ENCODE measurements around the gene CCDC121.
"Not testable (repeated sequence)": the region's sequence is repeated elsewhere in the genome, so short reads cannot be mapped to it uniquely, and the experiment has no call there.

CCDC121 gene

DNA sequence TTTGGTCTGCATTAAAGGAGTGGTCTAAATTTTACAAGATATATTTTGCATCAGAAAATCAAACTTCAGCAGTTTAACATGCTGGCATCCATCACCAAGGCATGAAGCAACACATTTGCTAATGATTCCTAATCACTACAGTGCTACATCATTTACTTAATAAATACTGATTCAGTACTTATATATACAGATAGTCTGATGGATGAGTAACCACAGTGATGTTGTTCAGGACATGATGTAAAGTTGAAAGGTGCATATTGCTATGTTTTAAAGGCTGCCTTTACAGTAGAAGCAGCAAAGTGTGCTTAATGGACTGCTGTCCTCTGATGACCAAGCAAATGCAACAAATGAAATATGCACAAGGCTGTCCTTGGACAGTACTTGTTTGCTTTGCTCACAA is 23.5 kb upstream of the CCDC121 start:
- TF ChIP-seq POLR2A (IDR thresholded peaks at IDR 0.05; ENCODE audit: low read length) (no peak), GATA1 (IDR thresholded peaks at IDR 0.05; ENCODE audit: low read depth, low read length) (no peak)
- no peak for DNase-seq

DNA sequence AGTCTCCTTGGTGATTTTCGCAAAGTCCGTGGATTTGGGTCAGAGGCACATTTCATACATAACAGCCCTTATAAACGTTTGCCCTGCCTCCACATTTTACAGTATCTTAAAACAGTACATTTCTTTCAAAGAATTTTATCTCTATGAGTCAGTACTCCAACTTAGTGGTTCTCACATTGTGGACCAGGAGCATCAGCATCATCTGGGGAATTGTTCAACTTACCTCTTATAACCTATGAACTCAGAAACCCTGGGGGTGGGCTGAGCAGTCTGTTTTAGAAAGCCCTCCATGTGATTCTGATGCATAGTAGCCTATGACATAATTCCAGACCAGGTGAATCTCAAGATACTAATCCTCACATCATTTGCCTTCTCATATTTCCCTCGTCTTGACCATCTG is 22.2 kb upstream of the CCDC121 start:
- TF ChIP-seq POLR2A (IDR thresholded peaks at IDR 0.05; ENCODE audit: low read length): no peak
- no peak for TF ChIP-seq GATA1 (IDR thresholded peaks at IDR 0.05; ENCODE audit: low read depth, low read length)
- no peak for DNase-seq

DNA sequence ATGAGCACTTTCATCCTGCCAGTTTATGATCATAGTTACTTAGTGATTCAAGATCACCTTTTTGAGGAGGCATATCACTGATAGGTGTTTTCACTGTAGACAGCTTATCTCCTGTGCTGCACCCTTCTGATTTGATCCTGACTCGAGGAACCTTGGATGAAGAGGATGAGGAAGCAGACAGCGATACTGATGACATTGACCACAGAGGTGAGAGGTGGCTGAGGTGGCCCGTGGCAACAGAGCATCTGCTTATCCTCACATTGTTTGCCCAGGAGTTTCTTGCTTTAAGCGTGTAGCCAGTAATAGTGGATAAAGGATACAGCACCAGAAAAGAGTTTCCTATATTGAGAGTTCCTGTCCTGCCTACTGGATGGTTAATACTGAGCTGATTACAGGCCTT is 18.9 kb upstream of the CCDC121 start:
- TF ChIP-seq GATA1 (IDR thresholded peaks at IDR 0.05; ENCODE audit: low read depth, low read length) (no peak), POLR2A (IDR thresholded peaks at IDR 0.05; ENCODE audit: low read length) (no peak)

DNA sequence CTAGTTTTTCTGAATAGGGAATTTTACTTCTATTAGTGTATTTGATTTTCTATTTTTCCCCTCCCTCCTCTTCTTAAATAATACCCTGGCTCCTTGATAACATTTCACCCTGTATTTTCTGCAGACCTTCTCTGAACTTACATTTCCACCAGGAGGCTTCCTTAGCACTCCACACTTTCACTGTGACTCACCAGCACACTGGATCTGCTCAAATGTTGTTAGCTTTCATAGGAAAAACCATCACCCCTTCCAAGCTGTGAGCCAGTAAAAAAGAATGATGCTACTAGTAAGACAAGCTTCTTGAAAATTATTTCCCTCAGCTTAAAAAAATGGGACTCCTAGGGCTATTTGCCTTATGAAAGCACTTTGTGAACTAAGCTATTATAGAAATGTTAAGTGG is 18.5 kb upstream of the CCDC121 start:
- no peak for TF ChIP-seq GATA1 (IDR thresholded peaks at IDR 0.05; ENCODE audit: low read depth, low read length)
- no peak for TF ChIP-seq POLR2A (IDR thresholded peaks at IDR 0.05; ENCODE audit: low read length)
- DNase-seq: no peak

More for the DNA sequence above, 18.9 kb upstream of the CCDC121 start:
- DNase-seq: no peak

DNA sequence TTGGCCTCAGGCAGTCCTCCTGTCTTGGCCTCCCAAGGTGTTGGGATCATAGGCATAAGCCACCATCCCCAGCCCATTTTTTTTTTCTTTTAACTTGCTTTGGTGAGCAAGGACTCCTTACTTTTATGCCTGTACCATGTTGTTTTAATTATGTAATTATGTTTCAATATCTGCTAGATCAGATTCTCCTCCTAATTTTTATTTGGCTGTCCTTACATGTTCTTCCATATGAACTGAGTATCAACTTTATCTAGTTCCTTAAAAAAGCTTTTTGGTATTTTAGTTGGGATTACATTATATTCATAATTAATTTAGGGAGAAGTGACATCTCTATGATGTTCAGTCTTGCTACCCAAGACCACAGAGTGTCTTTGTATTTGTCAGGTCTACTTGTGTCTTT is 16.4 kb upstream of the CCDC121 start:
- TF ChIP-seq GATA1 (IDR thresholded peaks at IDR 0.05; ENCODE audit: low read depth, low read length) (no peak), POLR2A (IDR thresholded peaks at IDR 0.05; ENCODE audit: low read length) (no peak)
- no peak for DNase-seq

DNA sequence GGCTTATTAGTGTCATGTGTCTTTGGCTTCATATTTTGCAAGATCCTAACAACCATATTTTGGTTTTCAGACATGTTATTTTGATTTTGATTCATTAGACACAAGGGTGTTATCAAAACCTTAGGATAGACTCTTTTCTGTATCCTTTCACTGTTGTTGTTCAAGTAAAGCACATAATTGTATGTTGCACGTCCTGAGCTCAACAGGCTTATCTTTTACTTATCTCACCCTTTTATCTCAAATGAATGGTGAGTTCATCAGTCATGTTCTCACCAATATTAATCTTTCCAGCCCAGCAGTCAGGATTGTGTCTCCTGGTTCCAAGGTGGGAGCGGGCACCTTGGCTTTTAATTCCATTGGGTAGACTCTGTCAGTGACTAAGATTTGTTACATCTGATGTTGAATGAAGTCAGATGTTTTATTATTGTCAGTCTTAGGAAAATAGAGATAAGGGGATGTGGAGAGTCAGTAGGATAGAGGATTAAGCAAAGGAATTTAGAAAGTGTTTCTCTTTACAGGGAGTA is 12.0 kb upstream of the CCDC121 start:
- no peak for DNase-seq
- TF ChIP-seq POLR2A (IDR thresholded peaks at IDR 0.05; ENCODE audit: low read length) (no peak), GATA1 (IDR thresholded peaks at IDR 0.05; ENCODE audit: low read depth, low read length) (no peak)

DNA sequence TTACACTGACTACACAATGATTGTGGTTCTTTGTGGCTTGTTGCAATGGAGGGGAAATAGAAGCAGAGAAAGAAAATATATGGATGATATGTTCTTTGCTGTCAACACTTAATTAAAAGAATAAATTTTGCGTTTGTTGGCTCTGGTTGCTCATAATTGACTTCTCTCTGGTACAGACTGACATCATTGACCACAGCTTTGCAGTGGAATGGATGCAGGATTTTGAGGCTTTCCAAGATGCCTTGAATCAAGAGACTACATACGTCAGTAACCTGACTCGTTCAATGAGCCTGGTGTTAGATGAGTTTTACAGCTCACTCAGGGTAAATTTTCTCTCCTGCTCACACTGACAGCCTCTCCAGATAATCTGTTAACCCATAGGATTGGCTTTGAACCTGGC is 9.9 kb upstream of the CCDC121 start:
- no peak for TF ChIP-seq GATA1 (IDR thresholded peaks at IDR 0.05; ENCODE audit: low read depth, low read length)
- TF ChIP-seq POLR2A (IDR thresholded peaks at IDR 0.05; ENCODE audit: low read length): no peak
- DNase-seq: no peak

DNA sequence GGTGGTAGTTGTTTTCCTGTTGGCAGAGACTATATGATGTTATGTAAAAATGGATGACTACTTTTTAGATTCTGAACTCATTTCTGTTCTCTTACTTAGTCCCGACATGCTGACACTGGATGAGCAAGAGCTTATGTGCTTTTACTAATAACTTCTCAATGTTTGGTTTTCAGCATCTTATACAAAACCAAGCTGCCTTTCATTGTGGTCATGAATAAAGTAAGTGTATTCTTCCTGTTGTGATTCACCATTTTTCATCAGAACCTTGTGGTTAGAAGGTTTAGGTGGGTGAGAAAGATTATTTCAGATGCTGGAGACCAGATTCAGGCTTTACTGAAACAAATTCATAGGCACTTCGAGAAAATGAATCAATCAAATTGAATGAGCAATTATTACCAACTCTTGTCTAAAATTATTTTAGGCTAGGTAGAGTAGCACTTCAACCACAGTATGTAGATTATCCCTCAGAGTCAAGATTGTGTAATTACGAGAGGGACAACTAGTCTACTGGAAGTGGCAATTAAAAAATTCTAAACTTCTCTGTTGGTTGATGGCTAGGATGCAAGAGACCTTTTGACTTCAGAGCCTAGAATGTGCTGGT is 9.3 kb upstream of the CCDC121 start:
- TF ChIP-seq POLR2A (IDR thresholded peaks at IDR 0.05; ENCODE audit: low read length) (no peak), GATA1 (IDR thresholded peaks at IDR 0.05; ENCODE audit: low read depth, low read length) (no peak)
- DNase-seq: no peak

DNA sequence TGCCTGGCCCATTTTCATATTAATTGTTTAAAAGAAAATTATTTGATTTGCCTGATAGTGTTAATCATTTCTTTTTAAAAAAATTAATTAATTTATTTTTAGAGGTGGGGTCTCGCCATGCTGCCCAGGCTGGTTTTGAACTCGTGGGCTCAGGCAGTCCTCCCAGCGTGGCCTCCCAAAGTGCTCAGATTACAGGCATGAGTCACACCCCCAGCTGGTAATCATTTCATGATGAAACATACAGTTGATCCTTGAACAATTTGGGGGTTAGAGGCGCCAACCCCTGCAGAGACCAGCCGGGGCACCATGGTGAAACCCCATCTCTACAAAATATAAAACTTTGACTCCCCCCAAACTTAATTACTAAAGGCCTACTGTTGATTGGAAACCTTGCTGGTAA is 8.0 kb upstream of the CCDC121 start:
- peak in 1 of 2 experiments; percentile 33 for DNase-seq
- TF ChIP-seq GATA1 (IDR thresholded peaks at IDR 0.05; ENCODE audit: low read depth, low read length) (no peak), POLR2A (IDR thresholded peaks at IDR 0.05; ENCODE audit: low read length) (no peak)

DNA sequence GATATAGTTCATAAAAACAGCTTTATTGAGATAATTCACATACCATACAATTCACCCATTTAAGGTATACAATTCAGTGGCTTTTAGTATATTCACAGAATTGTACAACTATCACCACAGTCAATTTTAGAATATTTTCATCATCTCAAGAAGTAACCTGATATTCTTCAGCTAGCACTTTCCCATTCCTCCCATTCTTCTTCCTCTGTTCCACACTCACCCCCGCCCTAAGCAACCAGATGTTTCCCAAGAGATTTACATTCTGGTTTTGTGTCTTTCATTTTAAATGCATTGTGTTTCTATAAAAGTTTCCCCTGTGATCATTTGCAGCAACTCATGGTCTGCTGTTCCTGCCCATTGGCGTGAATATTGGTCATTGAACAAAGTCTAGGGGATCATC is 5.5 kb upstream of the CCDC121 start:
- DNase-seq: no peak
- TF ChIP-seq POLR2A (IDR thresholded peaks at IDR 0.05; ENCODE audit: low read length) (no peak), GATA1 (IDR thresholded peaks at IDR 0.05; ENCODE audit: low read depth, low read length) (no peak)

DNA sequence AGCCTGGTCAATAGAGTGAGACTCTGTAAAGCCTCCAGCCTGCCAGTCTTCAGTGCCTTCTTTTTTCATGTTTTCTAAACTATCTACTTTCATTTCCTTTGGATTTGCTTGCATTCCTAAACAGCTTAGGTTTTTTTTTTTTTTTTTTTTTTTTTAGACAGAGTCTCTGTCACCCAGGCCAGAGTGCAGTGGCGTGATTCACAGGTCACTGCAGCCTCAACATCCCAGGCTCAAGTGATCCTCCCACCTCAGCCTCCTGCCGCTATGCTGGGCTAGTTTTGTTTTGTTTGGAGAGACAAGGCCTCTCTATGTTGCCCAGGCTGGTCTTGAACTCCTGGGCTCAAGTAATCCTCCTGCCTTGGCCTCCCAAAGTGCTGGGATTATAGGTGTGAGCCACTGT is 1.4 kb upstream of the CCDC121 start:
- not testable (repeated sequence) for DNase-seq

DNA sequence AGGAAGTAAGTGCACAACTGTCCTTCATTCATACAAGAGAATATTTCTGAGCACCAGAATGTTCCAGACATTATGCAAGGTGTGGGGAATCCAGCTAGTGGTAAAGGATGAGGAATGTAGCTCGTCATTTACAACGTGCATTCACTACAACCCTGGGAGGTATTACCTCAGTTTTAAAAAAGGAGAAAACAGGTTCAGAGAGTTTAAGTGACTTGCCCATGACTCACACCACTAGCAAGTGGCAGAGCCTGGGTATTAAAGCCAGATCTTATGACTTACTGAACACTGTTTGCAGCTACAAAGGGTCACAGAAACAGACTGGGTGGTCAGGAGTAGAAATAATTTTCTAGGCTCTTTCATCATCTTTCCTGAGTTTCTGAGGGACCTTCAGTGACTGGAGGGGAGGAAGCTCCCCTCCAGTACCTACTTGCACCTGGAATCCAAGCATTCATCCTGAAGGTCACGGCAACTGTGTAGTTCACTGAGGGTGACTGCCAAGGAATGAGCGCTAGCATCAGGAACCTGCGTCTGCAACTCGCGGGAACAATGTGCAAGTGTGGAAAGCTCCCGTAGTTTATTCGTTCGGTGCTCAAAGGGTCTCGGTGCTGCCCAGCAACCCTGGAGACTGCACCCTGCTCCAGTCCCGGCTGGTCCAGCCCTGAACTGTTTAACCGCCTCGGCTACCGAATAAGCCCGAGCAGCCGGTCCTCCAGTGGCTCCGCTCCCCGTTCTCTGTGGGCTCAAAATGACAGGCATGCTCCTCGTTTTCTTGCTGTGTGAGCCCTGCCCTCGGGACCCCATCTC is 647 bp downstream of the CCDC121 start:
- DNase-seq: peak; percentile 44 to 53
- TF ChIP-seq POLR2A (IDR thresholded peaks at IDR 0.05; ENCODE audit: low read length) (no peak), GATA1 (IDR thresholded peaks at IDR 0.05; ENCODE audit: low read depth, low read length) (no peak)

DNA sequence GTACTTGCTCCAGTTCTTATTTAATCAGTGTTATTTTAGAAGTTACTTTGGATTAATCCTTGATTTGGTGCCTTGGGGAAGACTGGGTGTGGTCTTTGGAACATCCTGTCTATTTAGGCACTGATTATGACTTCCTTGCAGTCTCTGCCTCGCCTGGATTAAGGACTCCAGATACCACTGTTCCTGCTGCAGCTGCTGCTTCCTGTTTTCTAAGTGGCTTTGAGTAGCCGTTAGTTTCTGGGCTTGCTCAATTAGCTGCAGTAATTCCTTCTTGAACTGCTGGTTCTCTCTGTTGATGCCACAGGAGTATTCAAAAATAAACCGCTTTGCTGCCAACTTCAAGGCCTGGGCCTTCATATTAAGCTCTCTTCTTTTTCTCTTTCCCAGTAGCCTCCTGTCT is 1.9 kb downstream of the CCDC121 start:
- not testable (repeated sequence) for DNase-seq

DNA sequence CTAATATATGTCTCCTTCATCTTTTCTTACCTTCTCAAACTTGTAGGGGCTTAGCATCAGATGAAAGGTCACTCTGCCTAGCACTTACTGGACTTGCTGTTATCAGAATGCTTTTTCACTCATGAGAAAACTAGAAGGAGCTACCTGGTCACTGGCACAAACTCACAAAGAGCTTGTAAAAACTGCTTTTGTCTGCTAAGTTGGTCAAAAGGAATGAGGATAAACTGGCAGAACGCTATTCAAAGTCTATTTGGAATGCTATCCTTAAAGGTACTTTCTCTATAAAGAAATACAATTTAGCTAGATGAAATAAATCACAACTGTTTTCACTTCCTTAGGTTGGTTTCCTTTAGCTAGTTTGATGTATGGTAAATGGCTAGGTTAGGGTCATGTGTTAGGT is 2.5 kb downstream of the CCDC121 start:
- not testable (repeated sequence) for DNase-seq

DNA sequence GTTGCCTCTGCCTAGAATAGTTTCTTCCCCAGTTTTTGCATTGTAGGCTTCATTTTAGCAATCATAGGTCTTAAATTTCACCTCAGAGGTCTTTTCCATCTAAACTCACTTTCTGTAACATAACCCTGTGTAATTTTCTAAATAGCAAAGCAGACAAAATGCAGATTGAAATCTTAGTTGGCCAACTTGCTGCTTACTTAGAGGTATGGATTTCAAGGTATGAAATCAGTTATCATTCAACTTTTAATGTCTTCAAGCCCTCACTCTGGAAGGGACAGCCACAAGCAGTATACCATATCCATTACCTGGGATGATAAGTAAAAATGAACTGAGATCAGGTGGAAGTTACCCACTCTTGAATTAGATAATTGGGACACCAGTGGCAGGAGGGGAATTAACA is 3.9 kb downstream of the CCDC121 start:
- TF ChIP-seq GATA1 (IDR thresholded peaks at IDR 0.05; ENCODE audit: low read depth, low read length) (no peak), POLR2A (IDR thresholded peaks at IDR 0.05; ENCODE audit: low read length) (no peak)
- no peak for DNase-seq
